Measurements from ENCODE around the gene TENM4.

TENM4 gene

GRCh38 chr11:79090191-79090705 lies 350.6 kb downstream of the TENM4 start:
- TF ChIP-seq TAF1 (IDR thresholded peaks at IDR 0.05; ENCODE audit: borderline replicate concordance, insufficient read depth, low read length), result no peak
- TF ChIP-seq SIN3A (IDR thresholded peaks at IDR 0.05; ENCODE audit: borderline replicate concordance, insufficient read depth, low read length), result no peak

DNA sequence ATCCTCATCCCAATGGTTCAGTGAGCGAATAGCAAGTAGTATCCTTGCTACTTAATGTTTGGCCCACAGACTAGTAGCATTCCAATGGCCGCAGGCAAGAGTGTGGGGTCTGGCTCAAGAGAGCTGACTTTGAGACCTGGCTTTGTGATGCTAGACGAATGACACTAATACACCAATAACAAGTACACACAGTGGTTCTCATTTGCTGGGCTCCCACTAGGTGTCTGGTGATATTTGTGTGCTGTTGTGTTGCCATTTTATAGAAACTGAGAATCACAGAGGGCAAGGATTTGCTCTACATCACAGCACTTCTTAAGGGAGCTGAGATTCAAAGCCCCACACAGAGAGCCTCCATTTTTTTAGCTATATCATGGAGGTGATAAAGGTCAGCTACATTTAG lies 351.2 kb downstream of the TENM4 start:
- TF ChIP-seq SIN3A (IDR thresholded peaks at IDR 0.05; ENCODE audit: borderline replicate concordance, insufficient read depth, low read length) (no peak), POLR2AphosphoS5 (IDR thresholded peaks at IDR 0.05; ENCODE audit: low read depth, low read length) (no peak), REST (IDR thresholded peaks at IDR 0.05; ENCODE audit: insufficient read depth in 1 of 2, low read depth in 2 of 2, low read length in 2 of 2) (no peak), TAF1 (IDR thresholded peaks at IDR 0.05; ENCODE audit: borderline replicate concordance, insufficient read depth, low read length) (no peak), FOXP2 (optimal IDR thresholded peaks at IDR 0.05; ENCODE audit: borderline replicate concordance, extremely low read depth, extremely low read length, insufficient read depth) (no peak)

GRCh38 chr11:79088967-79089366 lies 351.9 kb downstream of the TENM4 start:
- TF ChIP-seq SIN3A (IDR thresholded peaks at IDR 0.05; ENCODE audit: borderline replicate concordance, insufficient read depth, low read length), result no peak
- TF ChIP-seq FOXP2 (optimal IDR thresholded peaks at IDR 0.05; ENCODE audit: borderline replicate concordance, extremely low read depth, extremely low read length, insufficient read depth), result no peak
- no peak for TF ChIP-seq POLR2AphosphoS5 (IDR thresholded peaks at IDR 0.05; ENCODE audit: low read depth, low read length)
- no peak for TF ChIP-seq REST (IDR thresholded peaks at IDR 0.05; ENCODE audit: insufficient read depth in 1 of 2, low read depth in 2 of 2, low read length in 2 of 2)
- no peak for TF ChIP-seq TAF1 (IDR thresholded peaks at IDR 0.05; ENCODE audit: borderline replicate concordance, insufficient read depth, low read length)

GRCh38 chr11:79087961-79088318 lies 352.9 kb downstream of the TENM4 start:
- no peak for TF ChIP-seq FOXP2 (optimal IDR thresholded peaks at IDR 0.05; ENCODE audit: borderline replicate concordance, extremely low read depth, extremely low read length, insufficient read depth)
- TF ChIP-seq POLR2AphosphoS5 (IDR thresholded peaks at IDR 0.05; ENCODE audit: low read depth, low read length), result no peak
- no peak for TF ChIP-seq SIN3A (IDR thresholded peaks at IDR 0.05; ENCODE audit: borderline replicate concordance, insufficient read depth, low read length)
- TF ChIP-seq REST (IDR thresholded peaks at IDR 0.05; ENCODE audit: insufficient read depth in 1 of 2, low read depth in 2 of 2, low read length in 2 of 2), result no peak
- TF ChIP-seq TAF1 (IDR thresholded peaks at IDR 0.05; ENCODE audit: borderline replicate concordance, insufficient read depth, low read length), result no peak

GRCh38 chr11:79087238-79087960 lies 353.4 kb downstream of the TENM4 start:
- TF ChIP-seq REST (IDR thresholded peaks at IDR 0.05; ENCODE audit: insufficient read depth in 1 of 2, low read depth in 2 of 2, low read length in 2 of 2) (no peak), SIN3A (IDR thresholded peaks at IDR 0.05; ENCODE audit: borderline replicate concordance, insufficient read depth, low read length) (no peak), FOXP2 (optimal IDR thresholded peaks at IDR 0.05; ENCODE audit: borderline replicate concordance, extremely low read depth, extremely low read length, insufficient read depth) (no peak)
